ENCODE measurements around the gene TRIM54. TPM values are rescaled to one million over a fixed set of nuclear protein-coding genes. Genes with fewer than 3 reads are reported as not detected.

Gene TRIM54
- total RNA-seq, 2 donors from 2014 or later, result 0.41 to 2.5 TPM

DNA sequence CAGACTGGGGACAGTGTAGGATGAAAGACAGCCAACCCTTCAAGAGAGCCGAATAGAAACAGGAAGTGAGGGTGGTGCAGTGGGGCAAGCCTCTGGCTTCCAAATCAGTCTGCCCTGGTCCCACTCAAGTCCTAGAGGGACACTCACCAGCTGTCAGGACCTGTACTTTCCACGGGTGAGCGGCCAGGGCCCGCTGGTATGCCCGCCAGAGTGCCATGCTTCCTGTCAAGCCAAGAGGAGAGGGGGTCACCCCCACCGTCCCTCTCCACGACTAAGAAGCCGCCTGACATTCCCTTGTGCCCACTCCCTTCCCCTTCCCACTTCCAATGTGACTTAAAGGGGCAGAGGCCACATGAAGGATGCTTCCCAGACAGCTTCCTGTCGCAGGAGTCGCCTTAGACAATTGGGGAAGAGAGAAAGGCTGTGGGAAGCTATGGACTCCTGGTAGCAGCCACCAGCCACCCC is 40.1 kb downstream of the TRIM54 start:
- ATAC-seq (ENCODE audit: insufficient number of reproducible peaks, low FRiP score, low read depth), result no peak
- peaks cover 6 to 24% of the 10 kb centered on the region in 2 donors for H3K4me1 ChIP-seq (ENCODE audit: control insufficient read depth in 1 of 2, low read depth in 2 of 2)
- H3K27me3 ChIP-seq (replicated peaks; ENCODE audit: insufficient read depth), result no peaks in the 10 kb centered on the region
- DNase-seq (ENCODE audit: low spot score), result no peak
- no peaks in the 10 kb centered on the region for H3K9me3 ChIP-seq
- no peak for TF ChIP-seq CTCF (IDR thresholded peaks at IDR 0.05)
- peak overlapping the region; percentile 59 to 86 for H3K27ac ChIP-seq
- peaks cover 8% of the 10 kb centered on the region for H3K36me3 ChIP-seq
- peak overlapping the region; percentile 84 for H3K4me3 ChIP-seq

DNA sequence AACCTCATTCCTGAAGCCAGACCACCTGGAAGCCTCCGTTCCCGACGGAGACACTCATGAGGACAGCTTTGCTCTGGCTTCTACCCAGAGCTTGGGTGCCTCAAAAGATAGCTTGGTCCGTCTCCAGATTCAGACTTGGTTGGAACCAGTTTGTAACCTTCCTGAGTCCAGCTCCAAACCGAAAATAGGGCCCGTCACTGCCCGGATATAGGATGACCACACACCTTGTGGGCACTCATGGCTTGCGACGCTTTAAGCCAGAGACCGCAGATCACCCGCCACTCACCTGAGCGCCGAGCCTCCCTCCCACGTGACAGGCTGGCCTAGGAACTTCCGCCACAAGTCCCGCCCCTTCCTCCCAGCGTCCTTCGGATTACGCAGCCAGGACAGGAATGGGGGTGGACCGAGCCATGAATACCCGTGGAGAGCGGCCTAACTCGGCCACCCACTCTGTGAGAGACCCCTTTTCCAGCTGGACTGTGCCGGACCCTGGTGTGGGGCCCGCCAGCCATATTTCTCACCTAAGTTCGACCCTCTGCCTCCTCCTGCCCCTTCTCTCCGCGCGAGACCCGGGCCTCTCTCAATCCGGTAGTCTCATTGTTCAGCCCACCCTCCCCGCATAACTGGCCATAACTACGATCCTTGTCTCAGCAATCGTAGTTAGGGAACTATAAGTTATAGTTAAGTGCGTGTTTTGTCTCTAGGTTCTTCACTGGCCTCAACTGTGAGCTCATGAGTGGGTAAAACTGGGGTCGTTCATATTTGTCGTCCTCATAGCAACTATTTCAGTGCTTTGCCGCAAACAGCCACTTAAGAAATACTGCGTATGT is 40.8 kb downstream of the TRIM54 start, which contains the start of gene MPV17:
Gene MPV17, minus strand, starts transcription at position 332 of the 830 bp plus-strand sequence. CDS start 580 bp downstream, outside the sequence.
- Histone ChIP-seq H3K36me3 (peaks cover 14% of the 10 kb centered on the region), H3K27ac (peak within 1 kb of the TSS; percentile 86), H3K4me3 (peak within 1 kb of the TSS; percentile 84), H3K9me3 (no peaks in the 10 kb centered on the region), H3K4me1 (ENCODE audit: control insufficient read depth in 1 of 2, low read depth in 2 of 2) (peaks cover 6 to 24% of the 10 kb centered on the region in 2 donors), H3K27me3 (replicated peaks; ENCODE audit: insufficient read depth) (no peaks in the 10 kb centered on the region)
- ATAC-seq (ENCODE audit: insufficient number of reproducible peaks, low FRiP score, low read depth) (peak; percentile 78), DNase-seq (ENCODE audit: low spot score) (peak; percentile 71)
- TF ChIP-seq CTCF (IDR thresholded peaks at IDR 0.05), result no peak

GRCh38 chr2:27323596-27324285 is 41.5 kb downstream of the TRIM54 start:
- DNase-seq (ENCODE audit: low spot score), result no peak

DNA sequence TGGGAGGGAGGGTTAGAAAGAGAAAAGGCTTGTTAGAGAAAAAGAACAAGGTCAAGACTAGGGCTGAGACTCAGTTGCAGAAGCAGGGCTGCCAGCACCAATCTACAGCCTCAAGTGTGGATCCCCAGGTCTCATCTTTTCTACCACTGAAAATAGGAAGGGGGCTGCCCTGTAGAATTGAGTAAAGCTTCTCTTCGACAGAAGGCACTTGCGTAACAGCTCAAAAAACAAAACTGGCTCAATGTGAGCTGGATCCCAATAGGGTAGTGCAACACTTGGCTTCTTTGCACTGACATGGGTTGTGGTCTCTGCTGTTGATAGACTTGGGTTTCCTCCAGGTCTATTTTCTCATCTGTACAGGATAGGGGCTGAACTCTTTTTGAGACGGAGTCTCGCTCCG is 42.5 kb downstream of the TRIM54 start:
- H3K36me3 ChIP-seq, result peaks cover 29% of the 10 kb centered on the region
- peaks cover 6 to 24% of the 10 kb centered on the region in 2 donors for H3K4me1 ChIP-seq (ENCODE audit: control insufficient read depth in 1 of 2, low read depth in 2 of 2)
- no peak for DNase-seq (ENCODE audit: low spot score)
- no peaks in the 10 kb centered on the region for H3K9me3 ChIP-seq
- ATAC-seq (ENCODE audit: insufficient number of reproducible peaks, low FRiP score, low read depth), result no peak
- H3K27ac ChIP-seq, result no peak overlapping the region
- H3K27me3 ChIP-seq (replicated peaks; ENCODE audit: insufficient read depth), result no peaks in the 10 kb centered on the region
- no peak for TF ChIP-seq CTCF (IDR thresholded peaks at IDR 0.05)
- H3K4me3 ChIP-seq, result no peak overlapping the region

More at GRCh38 chr2:27323596-27324285, 41.5 kb downstream of the TRIM54 start:
- Histone ChIP-seq H3K9me3 (no peaks in the 10 kb centered on the region), H3K27ac (peak overlapping the region; percentile 86), H3K36me3 (peaks cover 22% of the 10 kb centered on the region), H3K27me3 (replicated peaks; ENCODE audit: insufficient read depth) (no peaks in the 10 kb centered on the region), H3K4me3 (peak overlapping the region; percentile 84), H3K4me1 (ENCODE audit: control insufficient read depth in 1 of 2, low read depth in 2 of 2) (peaks cover 6 to 24% of the 10 kb centered on the region in 2 donors)
- ATAC-seq (ENCODE audit: insufficient number of reproducible peaks, low FRiP score, low read depth), result no peak
- TF ChIP-seq CTCF (IDR thresholded peaks at IDR 0.05), result no peak

- DNase-seq (ENCODE audit: low spot score) (no peak), ATAC-seq (ENCODE audit: insufficient number of reproducible peaks, low FRiP score, low read depth) (no peak)
- H3K9me3 ChIP-seq, result no peaks in the 10 kb centered on the region
- peaks cover 46% of the 10 kb centered on the region for H3K36me3 ChIP-seq
- no peaks in the 10 kb centered on the region for H3K27me3 ChIP-seq (replicated peaks; ENCODE audit: insufficient read depth)
- no peaks in the 10 kb centered on the region for H3K4me1 ChIP-seq (ENCODE audit: control insufficient read depth in 1 of 2, low read depth in 2 of 2)
- H3K27ac ChIP-seq, result no peak overlapping the region
- no peak overlapping the region for H3K4me3 ChIP-seq
- TF ChIP-seq CTCF (IDR thresholded peaks at IDR 0.05), result no peak
Measured at GRCh38 chr2:27335311-27335710, 53.1 kb downstream of the TRIM54 start.

Data from thoracic aorta (tissue), 2 donors.